Right atrium auricular region (tissue), 2 donors: ENCODE results near the gene RPGRIP1L. TPM values are rescaled to one million over a fixed set of nuclear protein-coding genes. Genes with fewer than 3 reads are reported as not detected.

Source experiments
- DNase-seq: peaks from one replicate; pipeline ENCODE4 v3.0.0-alpha.2; 2019; ENCODE audit warnings: low spot score
- H3K27ac ChIP-seq, 2 donors: fragments of 200-600 bp; sonication (generic); 1 replicate in 1 of 2; 2 replicates in 1 of 2; pipeline ENCODE4 v1.5.1; 2016 to 2019
- H3K27me3 ChIP-seq, 2 donors: fragments of 200-600 bp; sonication (generic); one replicate each; pipeline versions ENCODE4 v1.5.1 to v1.6.0; 2017 to 2019
- H3K36me3 ChIP-seq: fragments of 200-600 bp; sonication (generic); one replicate; pipeline ENCODE4 v1.5.1; 2016
- H3K4me1 ChIP-seq, 2 donors: fragments of 200-600 bp; sonication (generic); one replicate each; pipeline versions ENCODE4 v1.5.1 to v1.6.0; 2017 to 2019
- H3K4me3 ChIP-seq, 2 donors: fragments of 200-600 bp; sonication (generic); 1 replicate in 1 of 2; 2 replicates in 1 of 2; pipeline ENCODE4 v1.5.1; 2017 to 2019; ENCODE audit warnings: mild to moderate bottlenecking in 1 of 2, moderate library complexity in 1 of 2
- H3K9me3 ChIP-seq, 2 donors: fragments of 200-600 bp; sonication (generic); one replicate each; pipeline ENCODE4 v1.5.1; 2019
- CTCF ChIP-seq, 2 donors: fragments of 200-600 bp; sonication (generic); IDR thresholded peaks; one replicate each; pipeline ENCODE4 v1.5.1; 2019; ENCODE audit warnings: antibody characterized with exemption in 2 of 2
- total RNA-seq, 2 donors: library from RNA; depleted of rRNA; stranded (reverse); fragments of >200 nt; gene quantifications; one replicate each; pipeline ENCODE4 v1.1.0, GENCODE V29; 2016

The RPGRIP1L gene
- total RNA-seq, 2 donors from 2014 or later, result 1.8 to 2.3 TPM

GRCh38 chr16:53744449-53744848, 40.8 kb upstream of the RPGRIP1L start:
- Histone ChIP-seq H3K4me1 (peaks cover 0 to 22% of the 10 kb centered on the region in 2 donors), H3K36me3 (no peaks in the 10 kb centered on the region), H3K27me3 (no peaks in the 10 kb centered on the region), H3K9me3 (no peaks in the 10 kb centered on the region), H3K27ac (no peak overlapping the region), H3K4me3 (no peak overlapping the region)
- no peak for DNase-seq
- no peak for TF ChIP-seq CTCF (IDR thresholded peaks at IDR 0.05)

GRCh38 chr16:53743149-53743566, 39.5 kb upstream of the RPGRIP1L start:
- Histone ChIP-seq H3K4me1 (peaks cover 0 to 22% of the 10 kb centered on the region in 2 donors), H3K27me3 (no peaks in the 10 kb centered on the region), H3K36me3 (no peaks in the 10 kb centered on the region), H3K9me3 (no peaks in the 10 kb centered on the region), H3K27ac (no peak overlapping the region), H3K4me3 (no peak overlapping the region)
- DNase-seq, result no peak
- TF ChIP-seq CTCF (IDR thresholded peaks at IDR 0.05), result peak; percentile 41 to 58

- Histone ChIP-seq H3K27me3 (no peaks in the 10 kb centered on the region), H3K4me3 (no peak overlapping the region), H3K9me3 (no peaks in the 10 kb centered on the region), H3K36me3 (no peaks in the 10 kb centered on the region), H3K27ac (no peak overlapping the region), H3K4me1 (peaks cover 0 to 22% of the 10 kb centered on the region in 2 donors)
- DNase-seq, result no peak
- TF ChIP-seq CTCF (IDR thresholded peaks at IDR 0.05), result no peak
Observed at GRCh38 chr16:53741546-53741945, 37.9 kb upstream of the RPGRIP1L start.

- Histone ChIP-seq H3K9me3 (no peaks in the 10 kb centered on the region), H3K27ac (no peak overlapping the region), H3K4me3 (no peak overlapping the region), H3K36me3 (no peaks in the 10 kb centered on the region), H3K4me1 (peaks cover 0 to 21% of the 10 kb centered on the region in 2 donors), H3K27me3 (no peaks in the 10 kb centered on the region)
- no peak for DNase-seq
- no peak for TF ChIP-seq CTCF (IDR thresholded peaks at IDR 0.05)
Observed at GRCh38 chr16:53740933-53741531, 37.4 kb upstream of the RPGRIP1L start.

- Histone ChIP-seq H3K27me3 (no peaks in the 10 kb centered on the region), H3K4me1 (peaks cover 0 to 15% of the 10 kb centered on the region in 2 donors), H3K27ac (no peak overlapping the region), H3K36me3 (no peaks in the 10 kb centered on the region), H3K9me3 (no peaks in the 10 kb centered on the region), H3K4me3 (no peak overlapping the region)
- no peak for TF ChIP-seq CTCF (IDR thresholded peaks at IDR 0.05)
- no peak for DNase-seq
Observed at GRCh38 chr16:53740476-53740875, 36.8 kb upstream of the RPGRIP1L start.

GRCh38 chr16:53737552-53737951, 33.9 kb upstream of the RPGRIP1L start:
- DNase-seq, result no peak
- no peaks in the 10 kb centered on the region for H3K36me3 ChIP-seq
- no peak overlapping the region for H3K4me3 ChIP-seq
- no peak overlapping the region for H3K27ac ChIP-seq
- H3K27me3 ChIP-seq, result no peaks in the 10 kb centered on the region
- no peak for TF ChIP-seq CTCF (IDR thresholded peaks at IDR 0.05)
- peaks cover 0 to 6% of the 10 kb centered on the region in 2 donors for H3K4me1 ChIP-seq
- no peaks in the 10 kb centered on the region for H3K9me3 ChIP-seq
